Measurements from ENCODE around the gene TCEA3. TPM values are rescaled to one million over a fixed set of nuclear protein-coding genes. Genes with fewer than 3 reads are reported as not detected.

TCEA3 gene
- total and polyA plus RNA-seq, 11 donors = 21.5 to 87.3 (median 55.9) TPM

- Histone ChIP-seq H3K27me3 (no peaks in the 10 kb centered on the region), H3K4me1 (peaks cover 0 to 49% (median 36%) of the 10 kb centered on the region in 12 donors)
- peak in 1 of 2 donors; percentile 75 for TF ChIP-seq POLR2A (IDR thresholded peaks at IDR 0.05)
- TF ChIP-seq, protein P1, sequence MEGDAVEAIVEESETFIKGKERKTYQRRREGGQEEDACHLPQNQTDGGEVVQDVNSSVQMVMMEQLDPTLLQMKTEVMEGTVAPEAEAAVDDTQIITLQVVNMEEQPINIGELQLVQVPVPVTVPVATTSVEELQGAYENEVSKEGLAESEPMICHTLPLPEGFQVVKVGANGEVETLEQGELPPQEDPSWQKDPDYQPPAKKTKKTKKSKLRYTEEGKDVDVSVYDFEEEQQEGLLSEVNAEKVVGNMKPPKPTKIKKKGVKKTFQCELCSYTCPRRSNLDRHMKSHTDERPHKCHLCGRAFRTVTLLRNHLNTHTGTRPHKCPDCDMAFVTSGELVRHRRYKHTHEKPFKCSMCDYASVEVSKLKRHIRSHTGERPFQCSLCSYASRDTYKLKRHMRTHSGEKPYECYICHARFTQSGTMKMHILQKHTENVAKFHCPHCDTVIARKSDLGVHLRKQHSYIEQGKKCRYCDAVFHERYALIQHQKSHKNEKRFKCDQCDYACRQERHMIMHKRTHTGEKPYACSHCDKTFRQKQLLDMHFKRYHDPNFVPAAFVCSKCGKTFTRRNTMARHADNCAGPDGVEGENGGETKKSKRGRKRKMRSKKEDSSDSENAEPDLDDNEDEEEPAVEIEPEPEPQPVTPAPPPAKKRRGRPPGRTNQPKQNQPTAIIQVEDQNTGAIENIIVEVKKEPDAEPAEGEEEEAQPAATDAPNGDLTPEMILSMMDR (IDR thresholded peaks at IDR 0.05) = peak in 4 of 12 donors; percentile 18 to 39 (median 25)
Observed at GRCh38 chr1:23344111-23344986, 80.2 kb downstream of the TCEA3 start, which contains the start of gene HNRNPR. TSS of gene HNRNPR (minus strand) at chr1:23344284. CDS start at chr1:23341008, 3,276 bp downstream.

DNA sequence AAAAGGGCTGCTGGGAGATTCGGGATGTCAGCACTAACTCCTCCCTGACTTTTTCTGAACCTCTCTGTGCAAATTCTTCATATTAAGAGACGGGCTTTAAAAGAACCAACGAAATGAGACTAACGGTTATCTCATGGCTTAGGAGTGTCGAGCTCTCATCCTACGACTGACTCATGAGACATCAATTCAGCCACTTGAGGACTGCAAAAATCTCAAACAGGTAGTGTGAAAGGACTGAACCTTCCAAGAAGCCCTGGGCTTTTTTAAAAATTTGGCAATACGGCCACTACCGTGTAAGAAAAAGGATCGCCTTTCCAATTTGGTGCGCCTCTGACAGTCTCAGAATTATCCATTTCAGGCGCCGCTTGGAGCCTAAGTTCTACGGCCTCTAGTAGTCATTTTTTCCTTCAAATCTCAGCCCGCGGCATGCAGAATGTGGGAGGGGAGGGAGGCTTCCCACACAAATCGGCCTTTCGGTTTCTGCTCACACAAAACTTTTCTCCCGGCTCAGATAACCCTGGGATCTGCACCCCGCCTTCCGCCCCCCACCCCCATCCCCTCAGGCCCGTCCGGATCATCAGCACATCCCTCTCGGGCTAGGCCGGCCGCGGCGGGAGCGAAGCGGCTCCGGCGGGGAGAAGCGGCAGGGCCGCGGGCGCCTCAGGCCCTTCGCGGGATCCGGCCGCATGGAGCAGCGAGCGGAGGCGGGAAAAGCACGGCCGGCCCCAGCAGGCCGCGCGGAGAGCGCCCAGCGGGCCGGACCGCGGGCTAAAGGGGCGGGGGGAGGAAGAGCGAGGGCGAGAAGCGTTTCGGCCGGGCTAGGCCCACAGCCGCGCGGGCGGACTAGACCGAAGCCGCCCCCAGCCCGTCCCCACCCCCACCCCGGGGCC, 81.1 kb downstream of the TCEA3 start:
- TF ChIP-seq, protein P1 (IDR thresholded peaks at IDR 0.05) = no peak
- TF ChIP-seq POLR2A (IDR thresholded peaks at IDR 0.05) = no peak
- Histone ChIP-seq H3K4me3 (peak overlapping the region; percentile 73 to 95 (median 89)), H3K4me1 (peaks cover 0 to 57% (median 43%) of the 10 kb centered on the region in 12 donors), H3K27me3 (no peaks in the 10 kb centered on the region), H3K9me3 (no peaks in the 10 kb centered on the region), H3K27ac (peak overlapping the region; percentile 84 to 99 (median 94)), H3K36me3 (peaks cover 0 to 1% (median 0%) of the 10 kb centered on the region in 9 donors)
- WGBS, 4 donors = 0% methylated on average over 41 to 66 of the region's 66 CpGs
- intact Hi-C loops (cut with DNase I) = loop anchor here in 9 of 10 donors (1.0 to 10.0 kb wide), 14 partner anchors 23 to 191 kb away; partner anchors contain the start of genes ASAP3 (in 3 of the 9), ZNF436 (in 2 of the 9), E2F2 (in 1 of the 9) and TCEA3 (in 1 of the 9)
- ATAC-seq = peak in 2 of 4 donors; percentile 50 to 59
- peak in 1 of 5 donors; percentile 35 for DNase-seq

More at GRCh38 chr1:23344111-23344986, 80.2 kb downstream of the TCEA3 start, which contains the start of gene HNRNPR:
- peak within 1 kb of the TSS; percentile 84 to 99 (median 94) for H3K27ac ChIP-seq
- no peaks in the 10 kb centered on the region for H3K9me3 ChIP-seq
- intact Hi-C loops (cut with DNase I) = loop anchor here in 9 of 10 donors (1.0 to 10.0 kb wide), 14 partner anchors 22 to 190 kb away; partner anchors contain the start of genes ASAP3 (in 3 of the 9), ZNF436 (in 2 of the 9), E2F2 (in 1 of the 9) and TCEA3 (in 1 of the 9)
- WGBS, 4 donors = 0 to 1% (median 1%) methylated on average over 42 to 87 of the region's 87 CpGs
- DNase-seq (peak; percentile 100), ATAC-seq (peak; percentile 97 to 99 (median 99))
- H3K4me3 ChIP-seq = peak within 1 kb of the TSS; percentile 73 to 95 (median 89)
- H3K36me3 ChIP-seq = no peaks in the 10 kb centered on the region

DNA sequence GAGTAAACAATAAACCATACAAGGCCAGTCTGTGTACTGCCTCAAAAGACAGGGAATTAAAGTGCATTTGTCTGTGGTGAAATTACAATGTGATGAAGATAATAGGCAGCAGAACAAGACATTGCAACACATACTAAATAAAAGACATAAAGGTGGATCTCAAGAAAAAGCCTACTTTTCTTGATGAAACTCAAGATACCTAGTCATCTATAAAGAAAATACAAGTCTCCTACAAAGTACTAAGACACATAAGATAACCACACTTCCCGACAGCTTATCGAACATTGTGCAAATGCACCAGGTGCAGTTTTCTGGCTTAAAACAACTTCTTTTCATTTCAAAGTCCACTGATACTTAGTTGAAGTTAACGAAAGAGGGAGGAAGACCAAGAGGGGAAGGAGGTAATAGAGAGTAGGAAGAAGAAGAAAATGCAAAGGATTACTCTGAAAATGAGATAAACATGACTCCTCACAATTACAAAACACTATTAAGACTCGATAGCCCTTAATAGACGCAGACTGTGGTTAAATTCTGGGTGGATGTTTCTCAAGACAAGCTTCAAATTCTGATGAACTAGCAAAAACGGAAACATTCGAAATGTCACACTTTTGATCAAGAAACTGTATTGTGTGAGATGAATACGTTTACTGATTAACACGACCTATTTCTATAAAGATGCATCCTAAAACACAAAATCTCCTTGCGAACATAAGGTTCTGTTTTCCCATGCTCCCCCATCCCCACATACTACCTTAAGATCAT, 82.4 kb downstream of the TCEA3 start:
- DNase-seq (no peak), ATAC-seq (no peak)
- Histone ChIP-seq H3K27me3 (no peaks in the 10 kb centered on the region), H3K4me1 (peaks cover 0 to 67% (median 53%) of the 10 kb centered on the region in 12 donors), H3K27ac (peak overlapping the region in 3 of 12 donors; percentile 1 to 99 (median 95)), H3K4me3 (peak overlapping the region in 11 of 12 donors; percentile 73 to 95 (median 89)), H3K36me3 (peaks cover 0 to 15% (median 11%) of the 10 kb centered on the region in 9 donors), H3K9me3 (no peaks in the 10 kb centered on the region)
- 16 to 19% (median 17%) methylated on average over 10 of the region's 10 CpGs for WGBS, 4 donors
- no peak for TF ChIP-seq POLR2A (IDR thresholded peaks at IDR 0.05)
- TF ChIP-seq, protein P1 (IDR thresholded peaks at IDR 0.05) = no peak
- intact Hi-C loops (cut with DNase I) = loop anchor here in 4 of 10 donors (5.0 to 10.0 kb wide), 6 partner anchors 60 to 193 kb away; partner anchors contain the start of genes ASAP3 (in 2 of the 4), E2F2 (in 1 of the 4) and TCEA3 (in 1 of the 4)
